ENCODE results near the gene PAX2. TPM values are rescaled to one million over a fixed set of nuclear protein-coding genes. Genes with fewer than 3 reads are reported as not detected.

Gene PAX2
- total RNA-seq, 2 donors from 2014 or later: not detected

GRCh38 chr10:100775871-100776270 lies 30.5 kb downstream of the PAX2 start:
- intact Hi-C loops (cut with DNase I): no loop called here
- DNase-seq (ENCODE audit: low spot score): peak; percentile 14

- intact Hi-C loops (cut with DNase I): no loop called here
- peak; percentile 22 for DNase-seq (ENCODE audit: low spot score)
Measured at GRCh38 chr10:100776671-100777070, 31.3 kb downstream of the PAX2 start.

DNA sequence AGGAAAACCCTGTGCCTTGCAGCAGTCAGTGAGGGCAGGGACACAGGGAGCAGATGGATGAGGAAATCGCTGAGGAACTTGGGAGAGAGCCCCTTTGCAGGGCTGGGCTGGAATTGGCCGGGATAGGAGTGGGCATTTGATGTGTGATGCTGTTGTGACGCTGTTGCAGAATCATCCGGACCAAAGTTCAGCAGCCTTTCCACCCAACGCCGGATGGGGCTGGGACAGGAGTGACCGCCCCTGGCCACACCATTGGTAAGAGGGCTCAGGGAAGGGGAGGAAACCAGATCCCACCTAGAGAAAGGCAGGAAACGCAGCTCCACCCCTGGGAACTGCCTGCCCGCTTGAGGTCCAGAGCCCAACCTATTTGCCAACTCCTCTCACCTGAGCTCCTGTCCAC lies 33.9 kb downstream of the PAX2 start:
- no peak for DNase-seq (ENCODE audit: low spot score)
- intact Hi-C loops (cut with DNase I): no loop called here

GRCh38 chr10:100780324-100780723 lies 34.9 kb downstream of the PAX2 start:
- no peak for DNase-seq (ENCODE audit: low spot score)

DNA sequence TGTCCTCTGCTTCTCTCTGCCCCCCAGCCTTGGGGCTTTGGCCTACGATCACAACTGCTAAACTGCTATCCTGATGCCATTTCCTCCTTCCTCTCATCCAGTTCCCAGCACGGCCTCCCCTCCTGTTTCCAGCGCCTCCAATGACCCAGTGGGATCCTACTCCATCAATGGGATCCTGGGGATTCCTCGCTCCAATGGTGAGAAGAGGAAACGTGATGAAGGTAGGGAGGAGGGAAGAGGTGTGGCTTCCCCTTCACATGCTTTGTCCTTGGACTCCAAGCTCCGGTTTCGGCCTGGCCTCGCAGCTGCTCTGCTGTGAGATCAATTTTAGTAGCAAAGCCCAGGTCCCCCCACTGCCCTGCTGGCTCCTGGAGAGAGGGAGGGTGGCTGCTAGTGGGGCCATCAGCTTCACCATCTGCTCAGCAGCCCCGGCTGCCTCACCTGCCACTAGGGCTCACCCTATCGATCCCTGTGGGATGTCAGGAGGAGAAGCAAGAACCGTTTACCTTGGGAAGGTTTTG lies 35.8 kb downstream of the PAX2 start:
- intact Hi-C loops (cut with DNase I): loop anchor here in 1 of 2 donors (5.0 kb wide), 1 partner anchor 579 kb away; no protein-coding TSS in a partner anchor
- DNase-seq (ENCODE audit: low spot score): no peak

More at GRCh38 chr10:100780324-100780723, 34.9 kb downstream of the PAX2 start:
- intact Hi-C loops (cut with DNase I): loop anchor here in 1 of 2 donors (5.0 kb wide), 1 partner anchor 578 kb away; no protein-coding TSS in a partner anchor

GRCh38 chr10:100782461-100783244 lies 37.3 kb downstream of the PAX2 start:
- peak; percentile 40 for DNase-seq (ENCODE audit: low spot score)
- intact Hi-C loops (cut with DNase I): loop anchor here in 1 of 2 donors (5.0 kb wide), 1 partner anchor 580 kb away; no protein-coding TSS in a partner anchor

- intact Hi-C loops (cut with DNase I): loop anchor here in 1 of 2 donors (5.0 kb wide), 1 partner anchor 582 kb away; no protein-coding TSS in a partner anchor
- peak; percentile 41 for DNase-seq (ENCODE audit: low spot score)
Measured at GRCh38 chr10:100784126-100784525, 38.7 kb downstream of the PAX2 start.

GRCh38 chr10:100786591-100786990 lies 41.2 kb downstream of the PAX2 start:
- intact Hi-C loops (cut with DNase I): no loop called here
- DNase-seq (ENCODE audit: low spot score): peak; percentile 16

GRCh38 chr10:100788002-100788903 lies 42.9 kb downstream of the PAX2 start:
- intact Hi-C loops (cut with DNase I): no loop called here
- DNase-seq (ENCODE audit: low spot score): no peak

DNA sequence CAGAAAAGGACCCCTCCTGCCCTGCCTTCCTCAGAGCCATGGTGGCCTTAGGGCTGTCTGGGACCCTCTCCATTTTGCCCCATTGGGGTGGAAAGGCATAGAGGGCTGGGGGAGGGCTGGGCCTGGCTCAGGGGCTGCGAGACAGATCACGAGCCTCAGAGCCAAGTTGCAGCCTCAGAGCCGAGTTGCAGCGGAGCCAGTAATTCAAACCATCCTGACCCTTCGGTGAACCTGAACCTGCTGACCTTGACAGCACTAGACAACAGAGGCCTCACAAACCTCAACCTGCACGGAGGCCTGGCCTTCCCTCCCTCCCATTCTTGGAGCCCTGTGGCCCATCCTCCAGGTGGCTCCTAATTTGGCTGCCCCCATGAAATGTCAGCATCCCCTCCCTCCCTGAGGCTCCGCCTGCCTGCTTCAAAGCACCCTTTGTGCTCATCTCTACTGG lies 45.4 kb downstream of the PAX2 start:
- DNase-seq (ENCODE audit: low spot score): peak; percentile 45
- intact Hi-C loops (cut with DNase I): no loop called here

GRCh38 chr10:100791369-100792058 lies 46.1 kb downstream of the PAX2 start:
- intact Hi-C loops (cut with DNase I): no loop called here
- DNase-seq (ENCODE audit: low spot score): peak; percentile 38

- peak; percentile 6 for DNase-seq (ENCODE audit: low spot score)
- intact Hi-C loops (cut with DNase I): no loop called here
Measured at GRCh38 chr10:100792574-100792973, 47.2 kb downstream of the PAX2 start.

- intact Hi-C loops (cut with DNase I): no loop called here
- DNase-seq (ENCODE audit: low spot score): peak; percentile 32
Measured at GRCh38 chr10:100793055-100793454, 47.7 kb downstream of the PAX2 start.

DNA sequence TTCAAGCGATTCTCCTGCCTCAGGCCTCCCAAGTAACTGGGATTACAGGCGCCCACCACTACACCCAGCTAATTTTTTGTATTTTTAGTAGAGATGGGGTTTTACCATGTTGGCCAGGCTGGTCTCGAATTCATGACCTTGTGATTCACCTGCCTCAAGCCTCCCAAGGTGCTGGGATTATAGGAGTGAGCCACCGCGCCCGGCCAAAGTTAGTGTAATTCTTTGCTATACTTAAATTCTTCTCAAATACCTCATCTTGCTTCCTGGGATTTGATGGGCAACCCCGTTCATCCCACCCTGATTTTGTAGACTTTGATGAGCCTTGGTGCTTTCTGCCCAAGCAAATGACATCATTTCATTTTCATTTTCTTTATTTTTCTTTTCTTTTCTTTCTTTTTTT lies 54.5 kb downstream of the PAX2 start:
- intact Hi-C loops (cut with DNase I): no loop called here
- DNase-seq (ENCODE audit: low spot score): peak; percentile 57

DNA sequence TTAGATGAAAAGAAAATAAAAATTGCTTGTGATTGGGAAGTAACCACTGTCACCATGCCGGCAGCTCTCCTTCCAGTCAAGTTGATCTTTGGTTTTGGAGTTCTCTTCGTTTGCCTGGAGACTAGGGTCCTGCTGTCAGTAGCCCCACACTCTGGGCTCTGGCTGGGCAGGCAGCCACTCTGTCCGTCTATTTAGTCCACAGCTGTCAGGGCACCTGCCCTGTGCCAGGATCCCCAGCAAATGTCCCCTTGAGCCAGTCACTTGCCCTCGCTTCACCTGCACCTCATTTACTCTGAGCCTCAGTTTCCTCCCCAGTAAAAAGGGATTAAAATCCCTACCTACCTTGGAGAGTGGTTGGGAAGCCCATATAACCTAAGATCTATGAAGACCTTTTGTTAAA lies 55.5 kb downstream of the PAX2 start:
- intact Hi-C loops (cut with DNase I): no loop called here
- peak; percentile 30 for DNase-seq (ENCODE audit: low spot score)

GRCh38 chr10:100802196-100802595 lies 56.8 kb downstream of the PAX2 start:
- peak; percentile 70 for DNase-seq (ENCODE audit: low spot score)
- intact Hi-C loops (cut with DNase I): no loop called here

GRCh38 chr10:100802607-100803006 lies 57.2 kb downstream of the PAX2 start:
- no peak for DNase-seq (ENCODE audit: low spot score)
- intact Hi-C loops (cut with DNase I): no loop called here

DNA sequence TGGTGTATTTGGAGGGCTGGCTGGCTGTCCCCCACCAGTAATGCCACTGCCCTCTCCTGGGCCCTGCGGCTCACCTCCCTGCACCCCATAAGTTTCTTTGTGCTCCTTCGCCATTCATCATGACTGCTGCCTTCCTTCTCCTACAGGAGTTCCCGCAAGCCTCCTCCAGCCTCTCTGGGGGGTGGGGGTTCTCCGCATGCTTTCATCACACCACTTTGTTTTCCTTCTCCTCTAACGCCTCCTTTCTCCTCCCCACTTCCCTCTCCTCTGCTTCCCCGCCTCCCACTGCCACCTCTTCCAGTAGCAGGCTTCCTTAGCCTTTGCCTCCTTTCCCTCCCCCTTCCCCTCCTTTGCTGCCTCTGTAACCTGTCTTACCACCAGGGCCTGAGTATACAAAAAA lies 58.1 kb downstream of the PAX2 start:
- intact Hi-C loops (cut with DNase I): no loop called here

GRCh38 chr10:100803908-100804307 lies 58.5 kb downstream of the PAX2 start:
- intact Hi-C loops (cut with DNase I): no loop called here
- DNase-seq (ENCODE audit: low spot score): peak; percentile 22

More for the DNA sequence above, 58.1 kb downstream of the PAX2 start:
- DNase-seq (ENCODE audit: low spot score): peak; percentile 38

All from posterior vena cava (tissue), 2 donors.